Measurements from ENCODE around the gene CBLN2. TPM values are rescaled to one million over a fixed set of nuclear protein-coding genes. Genes with fewer than 3 reads are reported as not detected.

The CBLN2 gene
- total RNA-seq, 2 experiments from 2014 or later: not detected

DNA sequence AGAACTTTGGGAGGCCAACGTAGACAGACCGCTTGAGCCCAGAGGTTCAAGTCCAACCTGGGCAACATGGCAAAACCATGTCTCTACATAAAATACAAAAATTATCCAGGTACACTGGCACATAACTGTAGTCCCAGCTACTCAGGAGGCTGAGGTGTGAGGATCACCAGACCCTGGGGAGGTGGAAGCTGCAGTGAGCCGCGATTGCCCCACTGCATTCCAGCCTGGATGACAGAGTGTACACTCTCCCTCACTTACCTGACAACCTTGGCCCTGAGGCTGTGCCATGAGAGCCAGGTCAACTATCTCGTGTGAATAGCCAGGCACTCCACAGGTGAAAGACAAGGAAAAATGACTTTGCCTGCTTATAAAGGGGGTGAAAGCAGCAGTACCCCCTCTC is 39.3 kb downstream of the CBLN2 start:
- Mint-ChIP-seq H3K36me3 (ENCODE audit: low read depth) (no peaks in the 10 kb centered on the region), H3K4me3 (no peak overlapping the region), H3K9me3 (no peaks in the 10 kb centered on the region), H3K27me3 (no peaks in the 10 kb centered on the region), H3K27ac (no peak overlapping the region), H3K4me1 (no peaks in the 10 kb centered on the region)
- ChIA-PET CTCF (no interaction called here), POLR2A (no interaction called here)
- DNase-seq: no peak

GRCh38 chr18:72502671-72503431 is 41.3 kb downstream of the CBLN2 start:
- no peaks in the 10 kb centered on the region for H3K36me3 Mint-ChIP-seq (ENCODE audit: low read depth)
- H3K27ac Mint-ChIP-seq: no peak overlapping the region
- no peak for DNase-seq
- ChIA-PET CTCF (no interaction called here), POLR2A (no interaction called here)
- no peaks in the 10 kb centered on the region for H3K27me3 Mint-ChIP-seq
- H3K4me1 Mint-ChIP-seq: no peaks in the 10 kb centered on the region
- no peak overlapping the region for H3K4me3 Mint-ChIP-seq
- no peaks in the 10 kb centered on the region for H3K9me3 Mint-ChIP-seq

- Mint-ChIP-seq H3K27me3 (no peaks in the 10 kb centered on the region), H3K4me1 (no peaks in the 10 kb centered on the region), H3K9me3 (no peaks in the 10 kb centered on the region), H3K27ac (no peak overlapping the region), H3K36me3 (ENCODE audit: low read depth) (no peaks in the 10 kb centered on the region), H3K4me3 (no peak overlapping the region)
- POLR2A ChIA-PET: no interaction called here
- CTCF ChIA-PET: no interaction called here
- no peak for DNase-seq
Observed at GRCh38 chr18:72492497-72492896, 51.6 kb downstream of the CBLN2 start.
